Measurements from ENCODE around the gene SRBD1. TPM values are rescaled to one million over a fixed set of nuclear protein-coding genes. Genes with fewer than 3 reads are reported as not detected.

Gene SRBD1
- total RNA-seq, 1 experiment from 2014 or later: 17.3 TPM

- POLR2A ChIA-PET: interaction anchor here (1.4 kb wide), 1 partner anchor 10 kb away, joined by 3 read pairs; no protein-coding TSS in a partner anchor
- intact Hi-C loops (cut with micrococcal nuclease): no loop called here
- H3K9me3 Mint-ChIP-seq (ENCODE audit: unreplicated experiment): no peaks in the 10 kb centered on the region
- no peaks in the 10 kb centered on the region for H3K27me3 Mint-ChIP-seq (ENCODE audit: insufficient read depth, unreplicated experiment)
- no peaks in the 10 kb centered on the region for H3K4me1 Mint-ChIP-seq (ENCODE audit: insufficient read depth, unreplicated experiment)
- H3K36me3 Mint-ChIP-seq (ENCODE audit: insufficient read depth, unreplicated experiment): peaks cover 49% of the 10 kb centered on the region
- H3K4me3 Mint-ChIP-seq (ENCODE audit: unreplicated experiment): no peak overlapping the region
- no TSS peak for BruUV-seq (replicated peaks)
- H3K27ac Mint-ChIP-seq (ENCODE audit: low read depth, unreplicated experiment): no peak overlapping the region
- no peak for TF ChIP-seq CTCF (IDR thresholded peaks at IDR 0.05; ENCODE audit: unreplicated experiment)
- CTCF ChIA-PET: interaction anchor here (0.6 kb wide), 1 partner anchor 525 kb away, joined by 3 read pairs; no protein-coding TSS in a partner anchor
- no peak for DNase-seq (ENCODE audit: unreplicated experiment)
These were observed 69.6 kb downstream of the SRBD1 start for GRCh38 chr2:45541450-45541849.

GRCh38 chr2:45540942-45541341 lies 70.1 kb downstream of the SRBD1 start:
- CTCF ChIA-PET: no interaction called here
- Mint-ChIP-seq H3K4me3 (ENCODE audit: unreplicated experiment) (no peak overlapping the region), H3K9me3 (ENCODE audit: unreplicated experiment) (no peaks in the 10 kb centered on the region), H3K27me3 (ENCODE audit: insufficient read depth, unreplicated experiment) (no peaks in the 10 kb centered on the region), H3K4me1 (ENCODE audit: insufficient read depth, unreplicated experiment) (no peaks in the 10 kb centered on the region), H3K36me3 (ENCODE audit: insufficient read depth, unreplicated experiment) (peaks cover 49% of the 10 kb centered on the region), H3K27ac (ENCODE audit: low read depth, unreplicated experiment) (no peak overlapping the region)
- POLR2A ChIA-PET: interaction anchor here (1.4 kb wide), 1 partner anchor 10 kb away, joined by 3 read pairs; no protein-coding TSS in a partner anchor
- no TSS peak for BruUV-seq (replicated peaks)
- no peak for DNase-seq (ENCODE audit: unreplicated experiment)
- intact Hi-C loops (cut with micrococcal nuclease): no loop called here
- no peak for TF ChIP-seq CTCF (IDR thresholded peaks at IDR 0.05; ENCODE audit: unreplicated experiment)

GRCh38 chr2:45533771-45534170 lies 77.3 kb downstream of the SRBD1 start:
- POLR2A ChIA-PET: no interaction called here
- TF ChIP-seq CTCF (IDR thresholded peaks at IDR 0.05; ENCODE audit: unreplicated experiment): no peak
- intact Hi-C loops (cut with micrococcal nuclease): no loop called here
- H3K27me3 Mint-ChIP-seq (ENCODE audit: insufficient read depth, unreplicated experiment): no peaks in the 10 kb centered on the region
- no peaks in the 10 kb centered on the region for H3K9me3 Mint-ChIP-seq (ENCODE audit: unreplicated experiment)
- H3K27ac Mint-ChIP-seq (ENCODE audit: low read depth, unreplicated experiment): no peak overlapping the region
- DNase-seq (ENCODE audit: unreplicated experiment): no peak
- no peak overlapping the region for H3K4me3 Mint-ChIP-seq (ENCODE audit: unreplicated experiment)
- BruUV-seq (replicated peaks): no TSS peak
- CTCF ChIA-PET: no interaction called here
- H3K4me1 Mint-ChIP-seq (ENCODE audit: insufficient read depth, unreplicated experiment): no peaks in the 10 kb centered on the region
- H3K36me3 Mint-ChIP-seq (ENCODE audit: insufficient read depth, unreplicated experiment): peaks cover 11% of the 10 kb centered on the region

- DNase-seq (ENCODE audit: unreplicated experiment): no peak
- TF ChIP-seq CTCF (IDR thresholded peaks at IDR 0.05; ENCODE audit: unreplicated experiment): no peak
- ChIA-PET CTCF (interaction anchor here (0.6 to 0.7 kb wide), 2 partner anchors 1039 to 1110 kb away, joined by 3 read pairs; no protein-coding TSS in a partner anchor), POLR2A (no interaction called here)
- Mint-ChIP-seq H3K4me1 (ENCODE audit: insufficient read depth, unreplicated experiment) (no peaks in the 10 kb centered on the region), H3K4me3 (ENCODE audit: unreplicated experiment) (no peak overlapping the region), H3K27ac (ENCODE audit: low read depth, unreplicated experiment) (no peak overlapping the region), H3K36me3 (ENCODE audit: insufficient read depth, unreplicated experiment) (peaks cover 4% of the 10 kb centered on the region), H3K27me3 (ENCODE audit: insufficient read depth, unreplicated experiment) (no peaks in the 10 kb centered on the region), H3K9me3 (ENCODE audit: unreplicated experiment) (no peaks in the 10 kb centered on the region)
- intact Hi-C loops (cut with micrococcal nuclease): no loop called here
- no TSS peak for BruUV-seq (replicated peaks)
These were observed 78.9 kb downstream of the SRBD1 start for GRCh38 chr2:45532181-45532580.

Data from MCF 10A (cell line).